Stimulated activated CD4-positive, alpha-beta T cell treated with anti-CD3 and anti-CD28 coated beads, Interleukin-12 subunit alpha, Interleukin-12 subunit beta, amount 100 ng/mL, for 24 hours (primary cell): ENCODE measurements around the gene ARPC2.
"Not testable (repeated sequence)": the region's sequence is repeated elsewhere in the genome, so short reads cannot be mapped to it uniquely, and the experiment has no call there.

Experiments used
- DNase-seq, 2 experiments: peaks; one replicate each; pipeline ENCODE4 v3.0.0-alpha.2; 2020; ENCODE audit warnings: low read depth in 2 of 2

ARPC2 gene

GRCh38 chr2:218216674-218217359 lies at the start of gene ARPC2:
Gene ARPC2 (plus strand): TSS chr2:218217189. CDS start chr2:218217471, 282 bp downstream.
- DNase-seq: peak; percentile 90

DNA sequence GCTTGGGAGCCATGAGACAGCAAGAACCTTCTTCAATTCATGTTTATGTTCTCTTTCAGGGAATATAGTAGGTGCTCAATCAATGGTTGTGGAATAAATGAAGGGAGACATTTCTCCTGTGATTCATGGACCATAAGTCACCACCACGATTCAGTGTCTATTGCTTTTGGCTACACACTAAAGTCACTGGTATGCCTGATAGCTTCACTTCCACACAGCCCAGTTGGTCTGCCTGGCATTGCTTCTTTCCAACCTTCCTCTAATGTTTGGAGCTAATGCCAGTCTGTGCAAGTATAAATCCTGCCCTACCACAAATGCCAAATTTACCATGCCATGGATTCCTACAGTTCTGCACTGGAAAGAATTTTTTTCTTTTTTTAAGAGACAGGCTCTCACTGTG lies 49.0 kb upstream of the ARPC2 start:
- no peak for DNase-seq

DNA sequence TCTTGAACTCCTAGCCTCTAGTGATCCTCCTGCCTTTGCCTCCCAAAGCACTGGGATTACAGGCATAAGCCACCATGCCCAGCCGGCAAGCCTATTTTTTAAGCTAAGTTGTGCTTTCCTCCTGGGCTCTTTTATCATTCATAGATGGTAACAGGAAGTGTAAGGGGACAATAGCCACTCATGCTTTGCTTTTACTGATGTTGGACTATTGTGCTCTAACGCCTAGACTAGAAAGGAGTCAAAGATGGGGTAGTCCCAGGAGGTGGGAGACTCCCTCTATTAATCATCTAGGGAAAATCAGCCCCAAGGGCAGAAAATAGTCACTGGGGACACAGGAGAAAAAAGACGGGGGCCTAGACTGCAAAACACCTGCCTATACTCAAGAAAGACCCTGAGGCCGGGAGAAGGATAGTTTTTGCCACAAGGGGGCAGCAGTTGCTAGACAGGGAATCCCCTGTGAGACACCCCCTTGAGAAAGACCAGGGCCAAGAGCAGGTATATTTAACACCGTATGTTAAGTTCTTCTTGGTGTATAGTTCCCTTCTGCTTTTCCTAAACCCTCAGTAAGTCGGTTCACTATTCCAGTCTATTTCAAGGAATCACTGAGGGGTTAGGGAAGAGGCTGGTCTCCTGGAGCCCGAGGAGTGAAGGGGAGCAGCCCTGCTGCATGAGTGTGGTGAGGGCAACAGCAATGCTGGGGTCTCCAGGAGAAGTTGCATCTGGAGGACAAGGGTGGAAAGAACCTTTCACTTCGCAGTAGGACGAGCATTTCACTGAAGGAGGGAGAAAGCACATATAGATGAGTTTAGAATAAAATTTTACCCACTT lies 48.1 kb upstream of the ARPC2 start:
- DNase-seq: peak; percentile 28 to 68

GRCh38 chr2:218169757-218170546 lies 47.0 kb upstream of the ARPC2 start:
- no peak for DNase-seq

GRCh38 chr2:218171744-218172143 lies 45.2 kb upstream of the ARPC2 start:
- not testable (repeated sequence) for DNase-seq

DNA sequence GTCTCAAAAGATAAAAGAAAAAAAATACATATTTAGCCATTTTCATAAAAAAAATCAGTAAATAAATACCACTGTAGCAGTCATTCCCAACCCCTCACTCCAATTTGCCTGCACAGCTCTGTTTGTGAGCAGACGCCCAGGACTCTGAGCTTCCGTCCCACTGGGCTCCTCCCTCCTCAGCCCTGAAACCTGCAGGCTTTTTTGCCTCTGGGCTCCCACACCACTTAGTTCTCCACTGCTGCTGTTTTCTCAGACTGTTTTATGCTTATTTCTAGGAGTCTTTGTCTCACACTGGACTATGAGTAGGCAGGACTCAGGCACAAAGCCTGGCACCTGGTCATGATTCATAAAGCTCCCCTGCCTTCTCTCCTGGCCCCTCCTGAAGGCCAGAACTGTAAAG lies 44.1 kb upstream of the ARPC2 start:
- no peak for DNase-seq

DNA sequence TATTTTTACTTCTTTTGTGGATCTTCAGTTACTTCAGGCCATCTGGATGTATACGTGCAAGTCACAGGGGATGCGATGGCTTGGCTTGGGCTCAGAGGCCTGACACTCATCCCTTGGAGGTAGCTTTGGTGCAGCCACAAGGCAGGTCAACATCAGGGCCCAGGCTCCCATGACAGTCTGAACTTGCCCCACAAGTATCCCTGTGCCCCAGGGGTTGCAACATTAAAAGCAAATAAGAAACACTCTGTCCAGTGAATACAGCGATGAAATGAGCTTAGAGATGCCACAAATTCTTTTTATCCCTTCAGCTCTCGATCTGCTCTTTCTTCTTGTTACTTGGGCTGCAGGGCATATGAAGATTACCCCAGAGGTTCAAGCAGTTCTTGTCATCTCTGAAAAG lies 37.2 kb upstream of the ARPC2 start:
- no peak for DNase-seq

GRCh38 chr2:218180467-218181114 lies 36.4 kb upstream of the ARPC2 start:
- no peak for DNase-seq

DNA sequence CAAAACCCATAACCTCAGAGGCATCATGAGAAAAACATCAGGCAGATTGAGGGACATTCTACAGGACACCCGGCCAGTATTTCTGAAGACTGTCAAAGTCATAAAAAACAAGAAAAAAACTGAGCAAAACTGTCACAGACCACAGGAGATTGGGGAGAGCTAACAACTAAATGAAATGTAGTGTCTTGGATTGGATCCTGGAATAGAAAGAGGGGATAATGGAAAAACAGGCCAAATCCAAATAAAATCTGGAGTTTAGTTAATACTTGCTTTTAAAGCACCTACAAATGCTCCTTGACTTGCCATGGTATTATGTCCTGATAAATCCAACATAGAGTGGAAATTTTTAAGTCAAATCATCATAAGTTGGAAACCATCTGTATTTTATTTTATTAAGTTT lies 32.7 kb upstream of the ARPC2 start:
- DNase-seq: no peak

DNA sequence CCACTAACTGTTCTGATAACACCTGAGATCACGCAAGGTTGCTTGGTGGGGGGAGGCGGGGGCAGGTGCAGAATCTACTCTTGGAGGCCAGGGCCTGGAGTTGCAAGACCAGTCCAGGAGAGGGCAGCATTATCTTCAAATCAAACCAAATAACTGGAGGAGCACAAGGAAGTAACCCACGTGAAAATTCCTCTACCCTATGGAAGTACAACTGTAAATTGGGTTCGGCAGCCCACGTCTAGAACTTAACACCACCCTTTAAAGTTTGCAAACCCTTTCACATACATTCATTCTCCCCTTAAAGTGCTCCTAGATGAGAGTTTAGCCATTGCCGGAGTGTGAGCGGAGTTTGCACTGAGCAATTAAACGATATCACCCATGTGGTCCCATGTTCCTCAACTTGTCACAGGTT lies 30.6 kb upstream of the ARPC2 start:
- peak; percentile 38 to 54 for DNase-seq

GRCh38 chr2:218186876-218187275 lies 30.1 kb upstream of the ARPC2 start:
- no peak for DNase-seq

- no peak for DNase-seq
Observed at GRCh38 chr2:218187296-218188015, 29.5 kb upstream of the ARPC2 start.

- no peak for DNase-seq
Observed at GRCh38 chr2:218188528-218188927, 28.5 kb upstream of the ARPC2 start.

GRCh38 chr2:218192902-218193430 lies 24.0 kb upstream of the ARPC2 start:
- no peak for DNase-seq

DNA sequence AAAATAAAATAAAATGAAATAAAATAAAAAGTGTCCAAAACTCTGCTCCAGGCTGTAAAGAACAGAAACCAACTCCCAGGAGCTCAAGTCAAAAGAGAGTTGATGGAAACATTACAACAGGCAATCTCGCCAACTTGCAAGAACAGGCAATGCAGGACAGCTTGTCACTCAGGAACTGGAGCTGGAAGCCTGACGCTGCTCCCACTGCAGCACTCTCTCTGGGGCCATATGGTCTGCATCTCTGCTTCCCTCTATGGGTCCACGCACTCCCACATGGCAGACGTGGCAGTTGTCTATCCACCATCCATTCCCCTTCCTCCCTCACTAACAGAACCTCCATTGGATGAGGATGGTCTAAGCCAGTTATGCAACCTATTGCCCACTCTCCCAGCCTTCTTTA lies 23.3 kb upstream of the ARPC2 start:
- DNase-seq: no peak

- DNase-seq: no peak
Observed at GRCh38 chr2:218194880-218195279, 22.1 kb upstream of the ARPC2 start.

GRCh38 chr2:218196974-218197373 lies 20.0 kb upstream of the ARPC2 start:
- no peak for DNase-seq

GRCh38 chr2:218202266-218202665 lies 14.7 kb upstream of the ARPC2 start:
- DNase-seq: no peak

DNA sequence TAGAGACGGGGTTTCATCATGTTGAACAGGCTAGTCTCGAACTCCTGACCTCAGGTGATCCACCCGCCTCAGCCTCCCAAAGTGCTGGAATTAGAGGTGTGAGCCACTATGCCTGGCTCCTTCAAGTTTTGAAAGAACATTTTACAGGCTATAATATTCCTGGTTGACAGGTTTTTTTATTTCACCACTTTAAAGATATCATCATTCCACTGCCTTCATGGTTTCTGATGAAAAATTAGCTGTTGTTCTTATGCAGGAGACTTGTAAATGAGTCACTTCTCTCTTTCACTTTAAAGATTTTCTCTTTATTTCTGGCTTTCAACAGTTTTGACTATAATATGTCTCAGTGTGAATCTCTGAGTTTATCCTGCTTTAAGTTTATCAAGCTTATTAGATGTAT lies 7.9 kb upstream of the ARPC2 start:
- DNase-seq: no peak

DNA sequence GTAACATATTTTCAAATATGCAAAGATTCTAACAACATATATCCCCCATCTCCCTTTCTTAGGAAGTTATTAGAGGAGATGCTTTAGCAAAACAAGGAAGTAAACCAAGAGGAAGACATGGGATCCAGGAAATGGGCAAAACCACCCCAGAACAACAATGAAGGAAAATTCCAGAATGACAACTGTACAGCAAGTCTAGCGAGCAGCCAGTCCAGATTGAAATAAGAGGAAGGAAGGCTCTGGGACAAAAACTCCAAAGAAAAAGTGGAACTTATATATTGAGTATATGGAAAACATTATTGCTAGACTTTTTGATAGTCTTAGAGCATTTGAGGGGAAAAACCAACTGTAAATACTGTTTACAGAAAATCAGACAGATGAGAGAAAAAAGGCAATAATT lies 2.9 kb upstream of the ARPC2 start:
- DNase-seq: no peak

- no peak for DNase-seq
Observed at GRCh38 chr2:218216336-218216673, 684 bp upstream of the ARPC2 start.
